Activated T-helper 1 cell treated with anti-CD3 and anti-CD28 coated beads, Interleukin-12 subunit alpha, Interleukin-12 subunit beta, Interleukin-2, Interleukin-4 antibody, amounts not matched to agents 30 ng/mL and 10 ng/mL and 1 ng/mL, durations not matched to agents 14 hours and 24 hours and 36 hours (primary cell): Measurements from ENCODE around the gene TMEM145. TPM values are rescaled to one million over a fixed set of nuclear protein-coding genes. Genes with fewer than 3 reads are reported as not detected.
"Not testable (repeated sequence)": the region's sequence is repeated elsewhere in the genome, so short reads cannot be mapped to it uniquely, and the experiment has no call there.

Experiments
- DNase-seq: peaks from one replicate; pipeline ENCODE4 v3.0.0; 2021; ENCODE audit warnings: low spot score
- H3K27ac Mint-ChIP-seq: one replicate; pipeline ENCODE4 v1.8.0; 2021; ENCODE audit warnings: mild to moderate bottlenecking, mixed read lengths
- H3K27me3 Mint-ChIP-seq: one replicate; pipeline ENCODE4 v1.8.0; 2022; ENCODE audit warnings: mild to moderate bottlenecking, moderate library complexity, mixed read lengths; ENCODE audit not compliant: insufficient read depth
- H3K36me3 Mint-ChIP-seq: one replicate; pipeline ENCODE4 v1.8.0; 2021; ENCODE audit warnings: low read depth, mixed read lengths
- H3K4me1 Mint-ChIP-seq: one replicate; pipeline ENCODE4 v1.8.0; 2021; ENCODE audit warnings: low read depth, mixed read lengths
- H3K4me3 Mint-ChIP-seq: one replicate; pipeline ENCODE4 v1.8.0; 2021; ENCODE audit warnings: mild to moderate bottlenecking, moderate library complexity, mixed read lengths
- H3K9me3 Mint-ChIP-seq: one replicate; pipeline ENCODE4 v1.8.0; 2021; ENCODE audit warnings: mixed read lengths
- intact Hi-C: fragments of 100-400 bp; cut with micrococcal nuclease; formaldehyde crosslinking; loops from one replicate; pipeline ENCODE4 v1.15.1; 2024
- total RNA-seq: library from RNA; stranded (reverse); gene quantifications from 2 replicates; pipeline ENCODE4 v1.2.3, GENCODE V29; 2022

The TMEM145 gene
- total RNA-seq, 1 donor from 2014 or later, result 2.1 TPM

GRCh38 chr19:42328854-42329253 is 15.7 kb downstream of the TMEM145 start:
- Mint-ChIP-seq H3K4me3 (no peak overlapping the region), H3K27ac (no peak overlapping the region), H3K36me3 (peaks cover 5% of the 10 kb centered on the region), H3K4me1 (peaks cover 15% of the 10 kb centered on the region), H3K9me3 (no peaks in the 10 kb centered on the region), H3K27me3 (peaks cover 7% of the 10 kb centered on the region)
- DNase-seq, result no peak
- intact Hi-C loops, result no loop called here

- Mint-ChIP-seq H3K9me3 (no peaks in the 10 kb centered on the region), H3K27me3 (no peaks in the 10 kb centered on the region), H3K4me1 (peaks cover 10% of the 10 kb centered on the region), H3K27ac (no peak overlapping the region), H3K4me3 (no peak overlapping the region), H3K36me3 (no peaks in the 10 kb centered on the region)
- intact Hi-C loops, result no loop called here
- no peak for DNase-seq
Observed at GRCh38 chr19:42330241-42330711, 17.2 kb downstream of the TMEM145 start.

GRCh38 chr19:42331333-42331732 is 18.2 kb downstream of the TMEM145 start:
- DNase-seq, H3K4me1 Mint-ChIP-seq, H3K9me3 Mint-ChIP-seq, intact Hi-C loops, H3K36me3 Mint-ChIP-seq, H3K27me3 Mint-ChIP-seq, H3K27ac Mint-ChIP-seq, H3K4me3 Mint-ChIP-seq: not testable (repeated sequence)

GRCh38 chr19:42332059-42332458 is 18.9 kb downstream of the TMEM145 start:
- H3K4me3 Mint-ChIP-seq, result no peak overlapping the region
- intact Hi-C loops, result no loop called here
- no peaks in the 10 kb centered on the region for H3K27me3 Mint-ChIP-seq
- DNase-seq, result no peak
- H3K4me1 Mint-ChIP-seq, result peaks cover 5% of the 10 kb centered on the region
- H3K9me3 Mint-ChIP-seq, result no peaks in the 10 kb centered on the region
- no peaks in the 10 kb centered on the region for H3K36me3 Mint-ChIP-seq
- no peak overlapping the region for H3K27ac Mint-ChIP-seq

GRCh38 chr19:42333018-42333417 is 19.9 kb downstream of the TMEM145 start:
- Mint-ChIP-seq H3K36me3 (no peaks in the 10 kb centered on the region), H3K27ac (no peak overlapping the region), H3K9me3 (no peaks in the 10 kb centered on the region), H3K4me3 (no peak overlapping the region), H3K27me3 (no peaks in the 10 kb centered on the region), H3K4me1 (no peaks in the 10 kb centered on the region)
- intact Hi-C loops, result no loop called here
- no peak for DNase-seq

- Mint-ChIP-seq H3K27me3 (no peaks in the 10 kb centered on the region), H3K9me3 (no peaks in the 10 kb centered on the region), H3K4me1 (no peaks in the 10 kb centered on the region), H3K4me3 (no peak overlapping the region), H3K36me3 (peaks cover 2% of the 10 kb centered on the region), H3K27ac (no peak overlapping the region)
- DNase-seq, result no peak
- intact Hi-C loops, result no loop called here
Observed at GRCh38 chr19:42333975-42334696, 21.0 kb downstream of the TMEM145 start.

- DNase-seq, result no peak
- H3K27me3 Mint-ChIP-seq, result no peaks in the 10 kb centered on the region
- H3K27ac Mint-ChIP-seq, result no peak overlapping the region
- H3K4me3 Mint-ChIP-seq, result no peak overlapping the region
- intact Hi-C loops, result no loop called here
- H3K9me3 Mint-ChIP-seq, result no peaks in the 10 kb centered on the region
- no peaks in the 10 kb centered on the region for H3K4me1 Mint-ChIP-seq
- H3K36me3 Mint-ChIP-seq, result peaks cover 2% of the 10 kb centered on the region
Observed at GRCh38 chr19:42334697-42335373, 21.7 kb downstream of the TMEM145 start.

GRCh38 chr19:42335374-42335936 is 22.3 kb downstream of the TMEM145 start:
- intact Hi-C loops, result no loop called here
- Mint-ChIP-seq H3K36me3 (peaks cover 2% of the 10 kb centered on the region), H3K27me3 (no peaks in the 10 kb centered on the region), H3K4me3 (no peak overlapping the region), H3K4me1 (no peaks in the 10 kb centered on the region), H3K9me3 (no peaks in the 10 kb centered on the region), H3K27ac (no peak overlapping the region)
- DNase-seq, result no peak

- peaks cover 2% of the 10 kb centered on the region for H3K36me3 Mint-ChIP-seq
- DNase-seq, result no peak
- H3K27me3 Mint-ChIP-seq, result no peaks in the 10 kb centered on the region
- no peak overlapping the region for H3K4me3 Mint-ChIP-seq
- H3K9me3 Mint-ChIP-seq, result no peaks in the 10 kb centered on the region
- no peak overlapping the region for H3K27ac Mint-ChIP-seq
- intact Hi-C loops, result no loop called here
- H3K4me1 Mint-ChIP-seq, result no peaks in the 10 kb centered on the region
Observed at GRCh38 chr19:42335971-42336370, 22.9 kb downstream of the TMEM145 start.

GRCh38 chr19:42339126-42339860 is 26.2 kb downstream of the TMEM145 start:
- DNase-seq, H3K9me3 Mint-ChIP-seq: not testable (repeated sequence)

GRCh38 chr19:42339922-42340321 is 26.8 kb downstream of the TMEM145 start:
- H3K4me3 Mint-ChIP-seq, H3K36me3 Mint-ChIP-seq, intact Hi-C loops, DNase-seq, H3K27ac Mint-ChIP-seq, H3K9me3 Mint-ChIP-seq, H3K27me3 Mint-ChIP-seq, H3K4me1 Mint-ChIP-seq: not testable (repeated sequence)

More at GRCh38 chr19:42339126-42339860, 26.2 kb downstream of the TMEM145 start:
- H3K4me3 Mint-ChIP-seq, H3K27me3 Mint-ChIP-seq, H3K4me1 Mint-ChIP-seq, H3K36me3 Mint-ChIP-seq, intact Hi-C loops, H3K27ac Mint-ChIP-seq: not testable (repeated sequence)

GRCh38 chr19:42343344-42344110 is 30.4 kb downstream of the TMEM145 start:
- H3K27me3 Mint-ChIP-seq, result no peaks in the 10 kb centered on the region
- intact Hi-C loops, result no loop called here
- peaks cover under 1% of the 10 kb centered on the region for H3K36me3 Mint-ChIP-seq
- DNase-seq, result no peak
- H3K27ac Mint-ChIP-seq, result no peak overlapping the region
- H3K9me3 Mint-ChIP-seq, result no peaks in the 10 kb centered on the region
- no peaks in the 10 kb centered on the region for H3K4me1 Mint-ChIP-seq
- no peak overlapping the region for H3K4me3 Mint-ChIP-seq
